Measurements from ENCODE around the gene STAT1. TPM values are rescaled to one million over a fixed set of nuclear protein-coding genes. Genes with fewer than 3 reads are reported as not detected.
A peak's percentile ranks its signal among the peaks of the same experiment; 100 is the strongest.

The STAT1 gene
- total and polyA plus RNA-seq, 9 of the 15 experiments (the other 6 are each of a cell fraction or from before 2014, with no cell fraction given): 8.7 to 34.4 (median 26.8) TPM

- no peak for TF ChIP-seq MLLT1 (IDR thresholded peaks at IDR 0.05)
- peak; percentile 79 for TF ChIP-seq ATF7 (IDR thresholded peaks at IDR 0.05)
- TF ChIP-seq RBM14 (IDR thresholded peaks at IDR 0.05; ENCODE audit: borderline replicate concordance, insufficient read depth, low read depth, low read length): no peak
- TF ChIP-seq ZNF232 (CRISPR knock-in tag; IDR thresholded peaks at IDR 0.05): peak; percentile 77; the same call in 1 of the 2 replicates
- TF ChIP-seq ZNF449 (CRISPR knock-in tag; IDR thresholded peaks at IDR 0.05): no peak
- peak in 1 of 2 experiments; percentile 74; a peak in 1 of 4 replicates for TF ChIP-seq ZMIZ1 (IDR thresholded peaks at IDR 0.05; ENCODE audit: low read depth in 2 of 2, low read length in 2 of 2)
- no peak for TF ChIP-seq NFATC3 (IDR thresholded peaks at IDR 0.05)
- 0 out of 2 replicates have a peak, but pooled peaks have one; percentile 67 for TF ChIP-seq TARDBP (IDR thresholded peaks at IDR 0.05)
- peak; percentile 35; the same call in 1 of the 2 replicates for TF ChIP-seq CHD2 (IDR thresholded peaks at IDR 0.05; ENCODE audit: low read depth, low read length)
- peak; percentile 27 for TF ChIP-seq PHF20 (IDR thresholded peaks at IDR 0.05; ENCODE audit: partially characterized antibody)
- no peak for TF ChIP-seq NFE2L1 (tag; IDR thresholded peaks at IDR 0.05; ENCODE audit: borderline replicate concordance, low read depth)
- TF ChIP-seq SIN3B (IDR thresholded peaks at IDR 0.05; ENCODE audit: low read depth): 0 out of 2 replicates have a peak, but pooled peaks have one; percentile 39
- TF ChIP-seq ZNF431 (CRISPR knock-in tag; IDR thresholded peaks at IDR 0.05): peak; percentile 91
- TF ChIP-seq ZNF639 (CRISPR knock-in tag; conservative IDR thresholded peaks at IDR 0.05 in 1 of 2, IDR thresholded peaks at IDR 0.05 in 1 of 2): 0 out of 4 replicates have a peak, but pooled peaks of 1 of the 2 experiments have one; percentile 50
- peak; percentile 44 for TF ChIP-seq E2F8 (IDR thresholded peaks at IDR 0.05; ENCODE audit: low read depth, partially characterized antibody)
Measured at GRCh38 chr2:191020221-191020741, 6.3 kb upstream of the STAT1 start (continued).

All from K562 (cell line).